Naive thymus-derived CD4-positive, alpha-beta T cell (primary cell): ENCODE data around the gene DLG4. TPM values are rescaled to one million over a fixed set of nuclear protein-coding genes. Genes with fewer than 3 reads are reported as not detected.
"Not testable (repeated sequence)": the region's sequence is repeated elsewhere in the genome, so short reads cannot be mapped to it uniquely, and the experiment has no call there.

ENCODE experiments used
- ATAC-seq: fragments of 150-1000 bp; cut with Tn5 transposase; 2 replicates; pipeline ENCODE4 v1.10.0; 2021; ENCODE audit warnings: mild to moderate bottlenecking, moderate library complexity
- CTCF ChIA-PET: fragments of 350-600 bp; sonication (Branson Sonifier 250); formaldehyde crosslinking; loops from one replicate; lab custom pipeline; 2021; ENCODE audit warnings: antibody characterized with exemption; lab: Charles Lee
- POLR2A ChIA-PET: fragments of 350-600 bp; sonication (Branson Sonifier 250); formaldehyde crosslinking; loops from one replicate; lab custom pipeline; 2021; ENCODE audit warnings: antibody characterized with exemption, inconsistent platforms; lab: Charles Lee
- DNase-seq, 9 donors: peaks; one replicate each; pipeline versions ENCODE4 v3.0.0 to v3.0.0-alpha.2; 2020 to 2022; ENCODE audit warnings: mixed read lengths in 1 of 9
- H3K27ac ChIP-seq: one replicate; pipeline ENCODE4 v1.7.0; 2013; ENCODE audit warnings: mild to moderate bottlenecking, low read depth, low read length, moderate library complexity
- H3K27me3 ChIP-seq, 2 donors: one replicate each; pipeline ENCODE4 v1.7.0; 2013; ENCODE audit warnings: low read length in 2 of 2, mild to moderate bottlenecking in 2 of 2, moderate library complexity in 2 of 2; ENCODE audit not compliant: control insufficient read depth in 2 of 2, insufficient read depth in 2 of 2
- H3K36me3 ChIP-seq, 3 experiments: 1 replicate in 2 of 3; 2 replicates in 1 of 3; pipeline ENCODE4 v1.7.0; 2013; ENCODE audit warnings: low read length in 3 of 3, mild to moderate bottlenecking in 3 of 3, moderate library complexity in 1 of 3; ENCODE audit not compliant: insufficient read depth in 3 of 3, control insufficient read depth in 2 of 3
- H3K4me1 ChIP-seq, 2 donors: one replicate each; pipeline ENCODE4 v1.7.0; 2013; ENCODE audit warnings: low read length in 2 of 2, mild to moderate bottlenecking in 2 of 2, moderate library complexity in 1 of 2; ENCODE audit not compliant: control insufficient read depth in 2 of 2, insufficient read depth in 2 of 2
- H3K4me3 ChIP-seq: 2 replicates; pipeline ENCODE4 v1.7.0; 2013; ENCODE audit warnings: mild to moderate bottlenecking, low read length
- H3K9me3 ChIP-seq, 3 experiments: 1 replicate in 2 of 3; 2 replicates in 1 of 3; pipeline ENCODE4 v1.7.0; 2013; ENCODE audit warnings: low read length in 3 of 3; ENCODE audit not compliant: control insufficient read depth in 2 of 3
- H3K27ac Mint-ChIP-seq, 9 donors: one replicate each; pipeline ENCODE4 v1.8.0; 2020 to 2022; ENCODE audit warnings: mixed read lengths in 9 of 9, mild to moderate bottlenecking in 8 of 9, moderate library complexity in 5 of 9, inconsistent platforms in 2 of 9
- H3K27me3 Mint-ChIP-seq, 5 donors: one replicate each; pipeline ENCODE4 v1.8.0; 2021 to 2022; ENCODE audit warnings: mixed read lengths in 5 of 5, mild to moderate bottlenecking in 1 of 5
- H3K36me3 Mint-ChIP-seq, 5 donors: one replicate each; pipeline ENCODE4 v1.8.0; 2020 to 2022; ENCODE audit warnings: mixed read lengths in 5 of 5, mild to moderate bottlenecking in 3 of 5, inconsistent platforms in 1 of 5
- H3K4me1 Mint-ChIP-seq, 7 donors: one replicate each; pipeline ENCODE4 v1.8.0; 2020 to 2022; ENCODE audit warnings: mixed read lengths in 7 of 7, mild to moderate bottlenecking in 3 of 7, inconsistent platforms in 1 of 7
- H3K4me3 Mint-ChIP-seq, 10 donors: one replicate each; pipeline ENCODE4 v1.8.0; 2020 to 2022; ENCODE audit warnings: mild to moderate bottlenecking in 10 of 10, mixed read lengths in 10 of 10, moderate library complexity in 6 of 10, inconsistent platforms in 2 of 10
- H3K9me3 Mint-ChIP-seq, 11 donors: one replicate each; pipeline ENCODE4 v1.8.0; 2020 to 2022; ENCODE audit warnings: mixed read lengths in 11 of 11, mild to moderate bottlenecking in 4 of 11, inconsistent platforms in 1 of 11, moderate library complexity in 1 of 11
- intact Hi-C, 2 donors: fragments of 100-400 bp; cut with micrococcal nuclease; formaldehyde crosslinking; loops; one replicate each; pipeline ENCODE4 v1.15.1; 2023
- polyA plus RNA-seq, 2 donors: library from polyadenylated mRNA; unstranded; fragments of 300-500 nt; fragmentation: Illumina TruSeq; gene quantifications; one replicate each; pipeline ENCODE4 v1.2.3, GENCODE V29; 2021
- total RNA-seq, 6 experiments: library from RNA in 5 of 6; stranded (reverse) in 5 of 6; gene quantifications; 1 replicate in 5 of 6; 2 replicates in 1 of 6; pipeline ENCODE4 v1.2.3 and lab custom pipeline; 2021 to 2026

Gene DLG4
- total and polyA plus RNA-seq, 7 experiments from 2014 or later: 0.26 to 25.4 (median 11.4) TPM

DNA sequence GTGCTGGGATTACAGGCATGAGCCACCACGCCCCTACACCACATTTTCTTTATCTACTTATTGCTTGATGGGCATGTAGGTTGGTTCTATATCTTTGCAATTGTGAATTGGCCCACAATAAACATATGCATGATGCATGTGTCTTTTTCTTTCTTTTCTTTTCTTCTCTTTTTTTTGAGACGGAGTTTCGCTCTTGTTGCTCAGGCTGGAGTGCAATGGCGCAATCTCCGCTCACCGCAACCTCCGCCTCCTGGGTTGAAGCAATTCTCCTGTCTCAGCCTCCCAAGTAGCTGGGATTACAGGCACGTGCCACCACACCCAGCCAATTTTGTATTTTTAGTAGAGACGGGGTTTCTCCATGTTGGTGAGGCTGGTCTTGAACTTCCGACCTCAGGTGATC, 61.2 kb downstream of the DLG4 start:
- CTCF ChIA-PET, H3K27ac ChIP-seq, H3K36me3 Mint-ChIP-seq, H3K27me3 ChIP-seq, H3K4me3 Mint-ChIP-seq, H3K9me3 ChIP-seq, ATAC-seq, intact Hi-C loops, H3K9me3 Mint-ChIP-seq, H3K4me1 ChIP-seq, H3K4me3 ChIP-seq, H3K4me1 Mint-ChIP-seq, H3K36me3 ChIP-seq, DNase-seq: not testable (repeated sequence)
- H3K27me3 Mint-ChIP-seq: peaks cover 0 to 31% (median 16%) of the 10 kb centered on the region in 5 donors
- POLR2A ChIA-PET: interaction anchor here (0.6 kb wide), 1 partner anchor 353 kb away, joined by 7 read pairs; no protein-coding TSS in a partner anchor
- peak overlapping the region in 1 of 9 donors; percentile 2 for H3K27ac Mint-ChIP-seq

DNA sequence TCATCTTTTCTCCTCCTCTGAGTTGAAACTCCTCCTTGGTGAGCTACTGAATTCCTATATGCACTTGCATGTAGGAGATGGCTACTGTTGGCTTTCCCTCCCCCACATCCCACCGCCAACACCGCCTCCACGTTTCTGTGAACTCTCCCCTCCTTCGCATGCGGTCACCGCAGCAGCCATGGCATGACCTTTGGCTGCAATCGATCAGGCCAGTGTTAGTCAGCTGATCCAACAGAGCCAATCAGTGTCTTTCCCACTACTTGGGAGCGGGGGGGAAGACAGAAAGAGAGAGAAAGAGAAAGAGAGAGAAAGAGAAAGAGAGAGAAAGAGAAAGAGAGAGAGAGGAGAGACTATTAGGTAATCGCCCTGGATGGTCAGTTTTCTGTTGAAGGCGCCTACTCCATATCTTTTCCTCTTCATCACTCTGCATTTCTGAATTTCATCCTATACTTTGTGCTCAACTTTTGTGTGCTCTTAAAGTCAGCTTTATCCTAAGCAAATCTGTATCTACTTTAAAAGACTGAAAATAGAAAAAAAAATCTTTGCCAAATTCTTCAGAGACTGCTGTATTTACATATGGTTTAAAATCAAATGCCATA, 63.2 kb downstream of the DLG4 start:
- H3K4me1 Mint-ChIP-seq: peaks cover 0 to 3% (median 0%) of the 10 kb centered on the region in 7 donors
- CTCF ChIA-PET: interaction anchor here (1.1 kb wide), 1 partner anchor 19 kb away, joined by 3 read pairs; no protein-coding TSS in a partner anchor
- no peak overlapping the region for H3K27ac ChIP-seq
- no peaks in the 10 kb centered on the region for H3K36me3 Mint-ChIP-seq
- H3K9me3 ChIP-seq: no peaks in the 10 kb centered on the region
- H3K4me1 ChIP-seq: no peaks in the 10 kb centered on the region
- intact Hi-C loops: no loop called here
- no peaks in the 10 kb centered on the region for H3K27me3 ChIP-seq
- DNase-seq (no peak), ATAC-seq (no peak)
- peak overlapping the region in 1 of 9 donors; percentile 73 for H3K27ac Mint-ChIP-seq
- no peaks in the 10 kb centered on the region for H3K36me3 ChIP-seq
- H3K4me3 Mint-ChIP-seq: no peak overlapping the region
- POLR2A ChIA-PET: no interaction called here
- H3K4me3 ChIP-seq: no peak overlapping the region
- peaks cover 0 to 42% (median 20%) of the 10 kb centered on the region in 5 donors for H3K27me3 Mint-ChIP-seq
- no peaks in the 10 kb centered on the region for H3K9me3 Mint-ChIP-seq

DNA sequence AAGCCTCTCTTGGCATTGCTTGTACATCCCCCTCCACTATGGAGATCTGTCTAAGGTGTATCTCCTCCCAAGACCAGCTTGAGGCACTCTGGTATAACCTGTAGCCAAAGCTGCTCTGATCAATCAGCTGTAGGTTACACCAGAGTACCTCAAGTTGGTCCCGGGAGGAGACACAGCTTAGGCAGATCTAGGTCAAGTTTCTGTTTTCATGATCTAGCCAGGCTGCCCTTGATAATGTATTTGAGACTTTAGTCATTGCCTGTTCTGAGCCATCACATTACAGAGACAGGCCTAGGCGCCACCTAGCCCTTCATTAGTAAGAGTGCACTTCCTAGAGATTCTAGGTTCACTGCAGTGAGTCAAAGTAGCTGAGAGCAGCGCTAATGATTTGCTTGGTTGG, 71.9 kb downstream of the DLG4 start:
- no peaks in the 10 kb centered on the region for H3K36me3 Mint-ChIP-seq
- POLR2A ChIA-PET: no interaction called here
- H3K4me1 Mint-ChIP-seq: no peaks in the 10 kb centered on the region
- H3K9me3 Mint-ChIP-seq: no peaks in the 10 kb centered on the region
- no peaks in the 10 kb centered on the region for H3K36me3 ChIP-seq
- H3K27ac ChIP-seq: no peak overlapping the region
- CTCF ChIA-PET: interaction anchor here (1.0 kb wide), 1 partner anchor 29 kb away, joined by 4 read pairs; no protein-coding TSS in a partner anchor
- intact Hi-C loops: no loop called here
- no peak for ATAC-seq
- no peak for DNase-seq
- no peak overlapping the region for H3K27ac Mint-ChIP-seq
- no peak overlapping the region for H3K4me3 ChIP-seq
- H3K27me3 ChIP-seq: no peaks in the 10 kb centered on the region
- no peak overlapping the region for H3K4me3 Mint-ChIP-seq
- no peaks in the 10 kb centered on the region for H3K9me3 ChIP-seq
- no peaks in the 10 kb centered on the region for H3K4me1 ChIP-seq
- H3K27me3 Mint-ChIP-seq: peaks cover 0 to 11% (median 0%) of the 10 kb centered on the region in 5 donors

DNA sequence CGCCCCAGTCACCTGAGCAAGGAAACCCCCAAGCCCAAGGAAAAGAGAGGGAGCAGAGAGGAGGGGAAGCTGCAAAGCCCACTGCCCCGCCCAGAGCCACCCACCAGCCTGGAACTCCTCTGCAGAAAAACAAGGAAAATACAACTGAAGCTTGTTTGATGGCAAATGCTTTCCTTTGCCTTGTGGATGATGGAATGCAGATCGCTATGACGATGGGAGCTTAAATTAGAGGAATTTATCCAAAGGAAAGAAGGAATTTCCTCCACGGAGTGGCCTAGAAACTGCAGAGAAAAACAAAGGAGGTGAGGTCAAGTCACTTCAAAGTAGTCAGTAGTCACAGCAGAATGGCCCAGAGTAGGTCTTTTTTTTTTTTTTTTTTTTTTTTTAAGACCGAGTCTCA, 73.5 kb downstream of the DLG4 start:
- H3K27ac Mint-ChIP-seq: no peak overlapping the region
- H3K9me3 Mint-ChIP-seq: no peaks in the 10 kb centered on the region
- no peaks in the 10 kb centered on the region for H3K4me1 Mint-ChIP-seq
- DNase-seq (no peak), ATAC-seq (no peak)
- H3K9me3 ChIP-seq: no peaks in the 10 kb centered on the region
- CTCF ChIA-PET: no interaction called here
- no peak overlapping the region for H3K27ac ChIP-seq
- intact Hi-C loops: no loop called here
- no peak overlapping the region for H3K4me3 ChIP-seq
- no peaks in the 10 kb centered on the region for H3K36me3 ChIP-seq
- H3K27me3 ChIP-seq: no peaks in the 10 kb centered on the region
- H3K27me3 Mint-ChIP-seq: peaks cover 0 to 3% (median 0%) of the 10 kb centered on the region in 5 donors
- POLR2A ChIA-PET: interaction anchor here (0.6 kb wide), 1 partner anchor 459 kb away, joined by 5 read pairs; no protein-coding TSS in a partner anchor
- H3K4me3 Mint-ChIP-seq: no peak overlapping the region
- no peaks in the 10 kb centered on the region for H3K4me1 ChIP-seq
- no peaks in the 10 kb centered on the region for H3K36me3 Mint-ChIP-seq

DNA sequence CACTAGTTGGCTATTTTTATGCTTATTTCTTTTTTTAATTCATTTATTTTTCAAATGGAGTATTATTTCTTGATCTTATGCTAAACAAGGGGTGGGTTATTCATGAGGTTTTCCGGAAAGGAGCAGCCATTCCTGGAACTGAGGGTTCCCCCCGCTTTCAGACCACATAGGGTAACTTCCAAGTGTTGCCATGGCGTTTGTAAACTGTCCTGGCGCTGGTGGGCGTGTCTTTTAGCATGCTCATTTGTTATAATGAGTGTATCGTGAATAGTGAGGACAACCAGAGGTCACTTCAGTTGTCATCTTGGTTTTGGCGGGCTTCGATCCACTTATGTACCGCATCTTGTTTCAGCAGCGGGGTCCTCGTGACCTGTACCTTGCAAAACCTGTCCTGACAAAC, 75.4 kb downstream of the DLG4 start:
- no peak overlapping the region for H3K4me3 ChIP-seq
- Mint-ChIP-seq H3K36me3 (no peaks in the 10 kb centered on the region), H3K27me3 (peaks cover 0 to 5% (median 4%) of the 10 kb centered on the region in 5 donors), H3K27ac (no peak overlapping the region), H3K4me1 (no peaks in the 10 kb centered on the region), H3K4me3 (no peak overlapping the region), H3K9me3 (no peaks in the 10 kb centered on the region)
- H3K4me1 ChIP-seq: no peaks in the 10 kb centered on the region
- no peaks in the 10 kb centered on the region for H3K9me3 ChIP-seq
- no peak for DNase-seq
- no peak overlapping the region for H3K27ac ChIP-seq
- H3K36me3 ChIP-seq: no peaks in the 10 kb centered on the region
- H3K27me3 ChIP-seq: no peaks in the 10 kb centered on the region
- ChIA-PET POLR2A (no interaction called here), CTCF (interaction anchor here (0.6 to 1.0 kb wide), 2 partner anchors 9 to 140 kb away, joined by 3 read pairs; no protein-coding TSS in a partner anchor)
- intact Hi-C loops: no loop called here
- ATAC-seq: no peak

DNA sequence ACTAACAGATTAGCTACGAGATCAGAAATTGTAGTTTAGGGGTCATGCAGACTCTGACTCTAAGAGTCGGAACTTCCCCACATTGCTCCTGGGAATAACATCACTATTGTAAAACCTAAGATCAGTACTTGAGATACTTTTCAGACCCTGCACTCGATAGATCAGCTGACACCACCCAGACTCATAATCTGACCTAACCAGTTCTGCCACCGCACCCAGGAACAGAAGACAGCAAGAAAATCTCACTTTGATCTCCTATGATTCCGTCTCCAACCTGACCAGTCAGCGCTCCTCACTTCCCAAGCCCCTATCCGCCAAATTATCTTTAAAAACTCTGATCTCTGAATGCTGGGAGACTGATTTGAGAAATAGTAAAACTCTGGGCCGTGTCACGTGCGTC, 77.8 kb downstream of the DLG4 start:
- POLR2A ChIA-PET: interaction anchor here (1.1 kb wide), 1 partner anchor 100 kb away, joined by 4 read pairs; no protein-coding TSS in a partner anchor
- CTCF ChIA-PET: interaction anchor here (1.9 to 10.3 kb wide), 2 partner anchors 91 to 97 kb away, joined by 5 to 145 read pairs; partner anchors contain the start of gene SLC16A11
- no peaks in the 10 kb centered on the region for H3K4me1 ChIP-seq
- H3K36me3 Mint-ChIP-seq: no peaks in the 10 kb centered on the region
- peaks cover 0 to 16% (median 6%) of the 10 kb centered on the region in 5 donors for H3K27me3 Mint-ChIP-seq
- no peaks in the 10 kb centered on the region for H3K9me3 Mint-ChIP-seq
- no peak overlapping the region for H3K4me3 ChIP-seq
- H3K27ac Mint-ChIP-seq: no peak overlapping the region
- no peaks in the 10 kb centered on the region for H3K36me3 ChIP-seq
- ATAC-seq (no peak), DNase-seq (no peak)
- H3K27ac ChIP-seq: no peak overlapping the region
- intact Hi-C loops: no loop called here
- H3K4me1 Mint-ChIP-seq: no peaks in the 10 kb centered on the region
- H3K27me3 ChIP-seq: no peaks in the 10 kb centered on the region
- no peak overlapping the region for H3K4me3 Mint-ChIP-seq
- no peaks in the 10 kb centered on the region for H3K9me3 ChIP-seq
